ENCODE data around the gene LRRTM2.
"Not testable (repeated sequence)": the region's sequence is repeated elsewhere in the genome, so short reads cannot be mapped to it uniquely, and the experiment has no call there.

The LRRTM2 gene

GRCh38 chr5:138874771-138875551 is at the start of gene LRRTM2:
Gene LRRTM2 (minus strand): TSS chr5:138875335. CDS start chr5:138874911, 424 bp downstream.
- Mint-ChIP-seq H3K4me1 (ENCODE audit: low read depth) (peaks cover 24% of the 10 kb centered on the region), H3K4me3 (no peak within 1 kb of the TSS), H3K9me3 (no peaks in the 10 kb centered on the region), H3K36me3 (ENCODE audit: low read depth) (peaks cover 14% of the 10 kb centered on the region), H3K27me3 (no peaks in the 10 kb centered on the region), H3K27ac (no peak within 1 kb of the TSS)
- intact Hi-C loops (cut with micrococcal nuclease) = no loop called here

- H3K4me3 Mint-ChIP-seq = no peak overlapping the region
- H3K27ac Mint-ChIP-seq = no peak overlapping the region
- intact Hi-C loops (cut with micrococcal nuclease) = no loop called here
Observed at GRCh38 chr5:138922494-138922893, 47.4 kb upstream of the LRRTM2 start.

GRCh38 chr5:138921362-138921761 is 46.2 kb upstream of the LRRTM2 start:
- H3K27ac Mint-ChIP-seq; H3K27me3 Mint-ChIP-seq; intact Hi-C loops (cut with micrococcal nuclease); H3K4me3 Mint-ChIP-seq; H3K4me1 Mint-ChIP-seq (ENCODE audit: low read depth); H3K9me3 Mint-ChIP-seq: not testable (repeated sequence)
- peaks cover 80% of the 10 kb centered on the region for H3K36me3 Mint-ChIP-seq (ENCODE audit: low read depth)

More at GRCh38 chr5:138922494-138922893, 47.4 kb upstream of the LRRTM2 start:
- Mint-ChIP-seq H3K36me3 (ENCODE audit: low read depth) (peaks cover 89% of the 10 kb centered on the region), H3K27me3 (no peaks in the 10 kb centered on the region), H3K9me3 (no peaks in the 10 kb centered on the region), H3K4me1 (ENCODE audit: low read depth) (no peaks in the 10 kb centered on the region)

- H3K27ac Mint-ChIP-seq = no peak overlapping the region
- H3K4me1 Mint-ChIP-seq (ENCODE audit: low read depth) = no peaks in the 10 kb centered on the region
- intact Hi-C loops (cut with micrococcal nuclease) = no loop called here
- peaks cover 78% of the 10 kb centered on the region for H3K36me3 Mint-ChIP-seq (ENCODE audit: low read depth)
- H3K4me3 Mint-ChIP-seq = no peak overlapping the region
- no peaks in the 10 kb centered on the region for H3K27me3 Mint-ChIP-seq
- H3K9me3 Mint-ChIP-seq = no peaks in the 10 kb centered on the region
Observed at GRCh38 chr5:138920181-138920580, 45.0 kb upstream of the LRRTM2 start.

GRCh38 chr5:138918686-138919085 is 43.6 kb upstream of the LRRTM2 start:
- no peaks in the 10 kb centered on the region for H3K4me1 Mint-ChIP-seq (ENCODE audit: low read depth)
- intact Hi-C loops (cut with micrococcal nuclease) = no loop called here
- H3K36me3 Mint-ChIP-seq (ENCODE audit: low read depth) = peaks cover 74% of the 10 kb centered on the region
- no peaks in the 10 kb centered on the region for H3K27me3 Mint-ChIP-seq
- no peak overlapping the region for H3K4me3 Mint-ChIP-seq
- H3K27ac Mint-ChIP-seq = no peak overlapping the region
- H3K9me3 Mint-ChIP-seq = no peaks in the 10 kb centered on the region

GRCh38 chr5:138914338-138914737 is 39.2 kb upstream of the LRRTM2 start:
- intact Hi-C loops (cut with micrococcal nuclease) = no loop called here
- H3K4me1 Mint-ChIP-seq (ENCODE audit: low read depth) = peaks cover 5% of the 10 kb centered on the region
- no peaks in the 10 kb centered on the region for H3K27me3 Mint-ChIP-seq
- H3K9me3 Mint-ChIP-seq = no peaks in the 10 kb centered on the region
- no peak overlapping the region for H3K27ac Mint-ChIP-seq
- peaks cover 75% of the 10 kb centered on the region for H3K36me3 Mint-ChIP-seq (ENCODE audit: low read depth)
- H3K4me3 Mint-ChIP-seq = no peak overlapping the region

GRCh38 chr5:138913773-138914172 is 38.6 kb upstream of the LRRTM2 start:
- H3K4me1 Mint-ChIP-seq (ENCODE audit: low read depth) = peaks cover 5% of the 10 kb centered on the region
- intact Hi-C loops (cut with micrococcal nuclease) = no loop called here
- no peaks in the 10 kb centered on the region for H3K9me3 Mint-ChIP-seq
- H3K27me3 Mint-ChIP-seq = no peaks in the 10 kb centered on the region
- no peak overlapping the region for H3K4me3 Mint-ChIP-seq
- no peak overlapping the region for H3K27ac Mint-ChIP-seq
- peaks cover 75% of the 10 kb centered on the region for H3K36me3 Mint-ChIP-seq (ENCODE audit: low read depth)

GRCh38 chr5:138912093-138912492 is 37.0 kb upstream of the LRRTM2 start:
- no peak overlapping the region for H3K4me3 Mint-ChIP-seq
- H3K36me3 Mint-ChIP-seq (ENCODE audit: low read depth) = peaks cover 77% of the 10 kb centered on the region
- intact Hi-C loops (cut with micrococcal nuclease) = no loop called here
- H3K4me1 Mint-ChIP-seq (ENCODE audit: low read depth) = peaks cover 5% of the 10 kb centered on the region
- no peaks in the 10 kb centered on the region for H3K27me3 Mint-ChIP-seq
- no peaks in the 10 kb centered on the region for H3K9me3 Mint-ChIP-seq
- H3K27ac Mint-ChIP-seq = no peak overlapping the region

- intact Hi-C loops (cut with micrococcal nuclease) = no loop called here
- Mint-ChIP-seq H3K36me3 (ENCODE audit: low read depth) (peaks cover 83% of the 10 kb centered on the region), H3K4me3 (no peak overlapping the region), H3K9me3 (no peaks in the 10 kb centered on the region), H3K27ac (no peak overlapping the region), H3K27me3 (no peaks in the 10 kb centered on the region), H3K4me1 (ENCODE audit: low read depth) (peaks cover 5% of the 10 kb centered on the region)
Observed at GRCh38 chr5:138911441-138911840, 36.3 kb upstream of the LRRTM2 start.

- Mint-ChIP-seq H3K27ac (no peak overlapping the region), H3K36me3 (ENCODE audit: low read depth) (peaks cover 84% of the 10 kb centered on the region), H3K4me1 (ENCODE audit: low read depth) (peaks cover 5% of the 10 kb centered on the region), H3K27me3 (no peaks in the 10 kb centered on the region), H3K4me3 (no peak overlapping the region), H3K9me3 (no peaks in the 10 kb centered on the region)
- intact Hi-C loops (cut with micrococcal nuclease) = no loop called here
Observed at GRCh38 chr5:138910546-138911185, 35.5 kb upstream of the LRRTM2 start.

- intact Hi-C loops (cut with micrococcal nuclease) = no loop called here
- H3K27me3 Mint-ChIP-seq = no peaks in the 10 kb centered on the region
- H3K4me1 Mint-ChIP-seq (ENCODE audit: low read depth) = peaks cover 5% of the 10 kb centered on the region
- no peak overlapping the region for H3K27ac Mint-ChIP-seq
- no peaks in the 10 kb centered on the region for H3K9me3 Mint-ChIP-seq
- H3K36me3 Mint-ChIP-seq (ENCODE audit: low read depth) = peaks cover 85% of the 10 kb centered on the region
- no peak overlapping the region for H3K4me3 Mint-ChIP-seq
Observed at GRCh38 chr5:138909734-138910133, 34.6 kb upstream of the LRRTM2 start.

GRCh38 chr5:138905541-138905940 is 30.4 kb upstream of the LRRTM2 start:
- intact Hi-C loops (cut with micrococcal nuclease) = no loop called here
- peaks cover 99% of the 10 kb centered on the region for H3K36me3 Mint-ChIP-seq (ENCODE audit: low read depth)

GRCh38 chr5:138903130-138903775 is 28.1 kb upstream of the LRRTM2 start:
- intact Hi-C loops (cut with micrococcal nuclease) = no loop called here
- no peaks in the 10 kb centered on the region for H3K9me3 Mint-ChIP-seq
- H3K27ac Mint-ChIP-seq = no peak overlapping the region
- peaks cover 95% of the 10 kb centered on the region for H3K36me3 Mint-ChIP-seq (ENCODE audit: low read depth)
- H3K27me3 Mint-ChIP-seq = no peaks in the 10 kb centered on the region
- H3K4me3 Mint-ChIP-seq = no peak overlapping the region
- peaks cover 15% of the 10 kb centered on the region for H3K4me1 Mint-ChIP-seq (ENCODE audit: low read depth)

More at GRCh38 chr5:138905541-138905940, 30.4 kb upstream of the LRRTM2 start:
- Mint-ChIP-seq H3K4me3 (no peak overlapping the region), H3K9me3 (no peaks in the 10 kb centered on the region), H3K27me3 (no peaks in the 10 kb centered on the region), H3K4me1 (ENCODE audit: low read depth) (peaks cover 12% of the 10 kb centered on the region), H3K27ac (no peak overlapping the region)

- Mint-ChIP-seq H3K27me3 (no peaks in the 10 kb centered on the region), H3K9me3 (no peaks in the 10 kb centered on the region), H3K36me3 (ENCODE audit: low read depth) (peaks cover 83% of the 10 kb centered on the region), H3K4me1 (ENCODE audit: low read depth) (peaks cover 19% of the 10 kb centered on the region), H3K4me3 (no peak overlapping the region), H3K27ac (no peak overlapping the region)
- intact Hi-C loops (cut with micrococcal nuclease) = no loop called here
Observed at GRCh38 chr5:138901716-138902115, 26.6 kb upstream of the LRRTM2 start.

Measured in dendritic cell treated with granulocyte-macrophage colony-stimulating factor and Interleukin-4, amounts not matched to agents 40 ng/mL and 50 ng/mL, for 4 days (primary cell).